22Rv1 (cell line): ENCODE measurements around the gene ARSK.

ENCODE experiments used
- ZFX ChIP-seq: fragments of 450-650 bp; IDR thresholded peaks from 2 replicates; pipeline ENCODE4 v1.6.1; 2017; ENCODE audit warnings: antibody characterized with exemption, borderline replicate concordance
- TF ChIP-seq, protein P1 (sequence below): fragments of 450-650 bp; IDR thresholded peaks from 2 replicates; pipeline ENCODE4 v1.5.1; 2017; ENCODE audit warnings: mild to moderate bottlenecking

DNA sequence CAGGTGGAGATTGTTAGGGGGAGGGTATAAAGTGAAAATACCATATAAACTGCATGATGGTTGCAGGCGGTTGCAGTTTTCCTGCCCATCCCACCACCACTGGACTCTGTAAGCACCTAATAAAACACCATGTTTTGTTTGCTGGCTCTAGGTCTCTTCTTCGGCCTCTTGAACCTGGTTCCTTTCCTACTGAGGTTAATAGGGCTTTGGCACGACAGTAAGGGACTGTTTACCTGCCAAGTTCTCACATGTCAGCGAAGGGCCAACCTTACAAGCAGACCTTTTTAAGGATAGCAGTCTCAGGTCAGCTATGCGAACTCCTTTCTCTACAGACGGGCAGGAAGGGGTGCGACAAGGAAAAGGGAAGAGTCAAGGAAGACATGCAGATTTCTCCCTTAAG lies 88.3 kb downstream of the ARSK start:
- TF ChIP-seq, protein P1, sequence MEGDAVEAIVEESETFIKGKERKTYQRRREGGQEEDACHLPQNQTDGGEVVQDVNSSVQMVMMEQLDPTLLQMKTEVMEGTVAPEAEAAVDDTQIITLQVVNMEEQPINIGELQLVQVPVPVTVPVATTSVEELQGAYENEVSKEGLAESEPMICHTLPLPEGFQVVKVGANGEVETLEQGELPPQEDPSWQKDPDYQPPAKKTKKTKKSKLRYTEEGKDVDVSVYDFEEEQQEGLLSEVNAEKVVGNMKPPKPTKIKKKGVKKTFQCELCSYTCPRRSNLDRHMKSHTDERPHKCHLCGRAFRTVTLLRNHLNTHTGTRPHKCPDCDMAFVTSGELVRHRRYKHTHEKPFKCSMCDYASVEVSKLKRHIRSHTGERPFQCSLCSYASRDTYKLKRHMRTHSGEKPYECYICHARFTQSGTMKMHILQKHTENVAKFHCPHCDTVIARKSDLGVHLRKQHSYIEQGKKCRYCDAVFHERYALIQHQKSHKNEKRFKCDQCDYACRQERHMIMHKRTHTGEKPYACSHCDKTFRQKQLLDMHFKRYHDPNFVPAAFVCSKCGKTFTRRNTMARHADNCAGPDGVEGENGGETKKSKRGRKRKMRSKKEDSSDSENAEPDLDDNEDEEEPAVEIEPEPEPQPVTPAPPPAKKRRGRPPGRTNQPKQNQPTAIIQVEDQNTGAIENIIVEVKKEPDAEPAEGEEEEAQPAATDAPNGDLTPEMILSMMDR: no peak
- no peak for TF ChIP-seq ZFX
